Measurements from ENCODE around the gene ATP5F1D. TPM values are rescaled to one million over a fixed set of nuclear protein-coding genes. Genes with fewer than 3 reads are reported as not detected.

ATP5F1D gene
- total RNA-seq, 1 donor from 2014 or later = 7.1 TPM

DNA sequence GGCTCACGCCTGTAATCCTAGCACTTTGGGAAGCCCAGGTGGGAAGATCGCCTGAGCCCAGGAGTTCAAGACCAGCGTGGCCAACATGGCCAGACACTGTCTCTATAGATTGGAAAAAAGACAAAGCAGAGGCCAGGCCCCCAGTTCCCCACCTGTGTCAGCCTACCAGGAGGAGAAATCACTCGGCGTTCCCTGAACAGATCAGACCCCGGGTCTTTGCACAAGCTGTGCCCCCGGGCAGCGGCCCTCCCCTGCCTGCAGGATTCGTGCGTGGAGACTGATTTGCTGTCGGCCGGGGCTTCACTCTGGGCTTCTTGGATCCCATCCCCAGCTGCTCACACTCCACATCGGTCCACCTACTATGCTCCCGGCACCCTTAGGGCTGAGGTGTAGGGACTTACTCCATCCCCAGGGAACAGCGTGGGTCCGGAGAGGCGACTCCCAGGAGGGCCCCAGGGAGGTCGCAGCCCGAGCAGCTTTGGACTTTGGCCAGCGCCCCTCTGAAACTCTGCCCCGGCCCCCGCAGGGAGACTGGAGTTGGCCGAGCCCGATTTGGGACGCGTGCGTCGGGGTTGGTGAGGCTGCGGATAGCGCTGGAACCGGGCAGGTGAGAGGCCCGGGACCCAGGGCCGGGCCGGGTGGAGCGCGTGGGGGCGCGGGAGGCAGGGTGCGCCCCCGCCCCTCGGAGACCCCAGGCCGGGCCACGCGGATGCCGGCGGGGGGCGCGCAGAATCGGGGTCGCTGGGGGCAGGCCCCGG lies 43.6 kb downstream of the ATP5F1D start:
- no peak overlapping the region for H3K27ac ChIP-seq
- H3K27me3 ChIP-seq = peaks cover 25% of the 10 kb centered on the region
- H4K20me1 ChIP-seq (ENCODE audit: low read depth) = peaks cover 36% of the 10 kb centered on the region
- peak overlapping the region; percentile 61 for H3K27ac Mint-ChIP-seq
- H3K9me3 ChIP-seq (ENCODE audit: low read depth) = no peaks in the 10 kb centered on the region
- H3K4me1 ChIP-seq = peaks cover 17% of the 10 kb centered on the region
- peak overlapping the region; percentile 61 for H2AFZ ChIP-seq (replicated peaks)
- H3K4me3 Mint-ChIP-seq = peak overlapping the region; percentile 80
- no peak for TF ChIP-seq CTCF (IDR thresholded peaks at IDR 0.05)
- TF ChIP-seq EZH2phosphoT487 (IDR thresholded peaks at IDR 0.05) = peak; percentile 21
- peak; percentile 20 for TF ChIP-seq EZH2 (IDR thresholded peaks at IDR 0.05)
- peaks cover 40% of the 10 kb centered on the region for H3F3A ChIP-seq (ENCODE audit: low read depth)
- H3K79me2 ChIP-seq (ENCODE audit: low read depth) = peaks cover 28% of the 10 kb centered on the region
- H3K4me2 ChIP-seq = peak overlapping the region; percentile 84
- no peaks in the 10 kb centered on the region for H3K9me3 Mint-ChIP-seq
- H3K36me3 Mint-ChIP-seq = peaks cover 2% of the 10 kb centered on the region
- H3K36me3 ChIP-seq = no peaks in the 10 kb centered on the region
- H3K27me3 Mint-ChIP-seq (ENCODE audit: insufficient read depth, low read depth) = peaks cover 5% of the 10 kb centered on the region
- H3K4me3 ChIP-seq = peak overlapping the region; percentile 48
- H3K9ac ChIP-seq = no peak overlapping the region
- peak; percentile 64 for DNase-seq (ENCODE audit: low spot score)
- peaks cover 20% of the 10 kb centered on the region for H3K4me1 Mint-ChIP-seq

DNA sequence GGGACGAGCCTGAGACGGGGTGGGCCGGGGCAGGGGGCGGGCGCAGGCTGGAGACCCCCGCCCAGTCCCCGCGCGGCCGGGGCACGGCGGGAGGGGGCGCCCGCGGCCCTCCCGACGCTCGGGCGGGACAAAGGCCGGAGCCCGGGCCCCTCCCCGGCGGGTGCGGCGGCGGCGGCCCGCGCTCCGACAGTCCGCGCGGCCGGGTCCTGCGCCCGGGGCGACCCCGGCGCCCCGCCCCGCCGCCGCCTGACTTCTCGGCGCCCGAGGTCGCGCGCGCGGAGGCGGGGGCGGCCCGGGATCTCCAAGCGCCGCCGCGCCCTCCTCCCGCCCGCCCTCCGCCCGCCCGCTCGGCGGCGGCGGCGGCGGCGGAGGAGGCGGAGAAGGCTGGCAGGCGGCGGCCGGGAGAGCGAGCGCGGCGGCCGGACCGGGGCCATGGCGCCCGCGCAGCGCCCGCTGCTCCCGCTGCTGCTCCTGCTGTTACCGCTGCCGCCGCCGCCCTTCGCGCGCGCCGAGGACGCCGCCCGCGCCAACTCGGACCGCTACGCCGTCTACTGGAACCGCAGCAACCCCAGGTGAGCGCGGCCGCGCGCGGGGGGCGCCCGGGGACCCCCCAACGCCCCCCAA lies 44.3 kb downstream of the ATP5F1D start, which contains the start of gene EFNA2:
TSS of gene EFNA2 (plus strand) at position 137 of the 624 bp plus-strand sequence. CDS start at position 433, 296 bp downstream.
- H3K79me2 ChIP-seq (ENCODE audit: low read depth) = peaks cover 28% of the 10 kb centered on the region
- no peaks in the 10 kb centered on the region for H3K9me3 ChIP-seq (ENCODE audit: low read depth)
- peaks cover 35% of the 10 kb centered on the region for H3F3A ChIP-seq (ENCODE audit: low read depth)
- no peak for TF ChIP-seq EZH2phosphoT487 (IDR thresholded peaks at IDR 0.05)
- peak; percentile 25 for TF ChIP-seq CTCF (IDR thresholded peaks at IDR 0.05)
- no peak for TF ChIP-seq EZH2 (IDR thresholded peaks at IDR 0.05)
- peak within 1 kb of the TSS; percentile 35 for H3K9ac ChIP-seq
- H3K36me3 ChIP-seq = no peaks in the 10 kb centered on the region
- peaks cover 25% of the 10 kb centered on the region for H3K27me3 ChIP-seq
- Mint-ChIP-seq H3K27ac (peak within 1 kb of the TSS; percentile 61), H3K4me1 (peaks cover 17% of the 10 kb centered on the region), H3K27me3 (ENCODE audit: insufficient read depth, low read depth) (peaks cover 5% of the 10 kb centered on the region), H3K9me3 (no peaks in the 10 kb centered on the region), H3K36me3 (no peaks in the 10 kb centered on the region), H3K4me3 (peak within 1 kb of the TSS; percentile 88)
- peak within 1 kb of the TSS; percentile 100 for H3K4me2 ChIP-seq
- H3K4me3 ChIP-seq = peak within 1 kb of the TSS; percentile 74
- peak within 1 kb of the TSS; percentile 61 for H2AFZ ChIP-seq (replicated peaks)
- peaks cover 43% of the 10 kb centered on the region for H4K20me1 ChIP-seq (ENCODE audit: low read depth)
- no peak within 1 kb of the TSS for H3K27ac ChIP-seq
- H3K4me1 ChIP-seq = peaks cover 17% of the 10 kb centered on the region
- DNase-seq (ENCODE audit: low spot score) = peak; percentile 79

GRCh38 chr19:1286487-1287353 lies 45.2 kb downstream of the ATP5F1D start:
- no peaks in the 10 kb centered on the region for H3K9me3 ChIP-seq (ENCODE audit: low read depth)
- Mint-ChIP-seq H3K27me3 (ENCODE audit: insufficient read depth, low read depth) (peaks cover 5% of the 10 kb centered on the region), H3K4me1 (peaks cover 15% of the 10 kb centered on the region), H3K4me3 (peak overlapping the region; percentile 88), H3K36me3 (no peaks in the 10 kb centered on the region), H3K9me3 (no peaks in the 10 kb centered on the region), H3K27ac (no peak overlapping the region)
- no peak for DNase-seq (ENCODE audit: low spot score)
- peaks cover 28% of the 10 kb centered on the region for H3K79me2 ChIP-seq (ENCODE audit: low read depth)
- H3K4me2 ChIP-seq = peak overlapping the region; percentile 100
- TF ChIP-seq EZH2 (IDR thresholded peaks at IDR 0.05) = no peak
- TF ChIP-seq EZH2phosphoT487 (IDR thresholded peaks at IDR 0.05) = no peak
- TF ChIP-seq CTCF (IDR thresholded peaks at IDR 0.05) = no peak
- H4K20me1 ChIP-seq (ENCODE audit: low read depth) = peaks cover 52% of the 10 kb centered on the region
- H3K4me1 ChIP-seq = peaks cover 17% of the 10 kb centered on the region
- H3K27me3 ChIP-seq = peaks cover 25% of the 10 kb centered on the region
- H3K4me3 ChIP-seq = peak overlapping the region; percentile 74
- no peak overlapping the region for H2AFZ ChIP-seq (replicated peaks)
- H3K36me3 ChIP-seq = no peaks in the 10 kb centered on the region
- peaks cover 35% of the 10 kb centered on the region for H3F3A ChIP-seq (ENCODE audit: low read depth)
- peak overlapping the region; percentile 35 for H3K9ac ChIP-seq
- H3K27ac ChIP-seq = no peak overlapping the region

All from neural progenitor cell (in vitro differentiated cells).